WTC11 (cell line): ENCODE results near the gene TUBGCP2. TPM values are rescaled to one million over a fixed set of nuclear protein-coding genes. Genes with fewer than 3 reads are reported as not detected.

ENCODE experiments used
- AR ChIP-seq: fragments of 250-450 bp; sonication (Bioruptor Pico); IDR thresholded peaks from 2 replicates; pipeline ENCODE4 v1.9.0; 2021; ENCODE audit warnings: mild to moderate bottlenecking
- ATF6 ChIP-seq: sonication (generic); formaldehyde crosslinking; IDR thresholded peaks from 2 replicates; pipeline ENCODE4 v1.8.1; 2023; ENCODE audit warnings: mild to moderate bottlenecking, missing genetic modification reagents
- CDX4 ChIP-seq: fragments of 250-450 bp; sonication (Bioruptor Pico); IDR thresholded peaks from 2 replicates; pipeline ENCODE4 v1.9.0; 2021; ENCODE audit warnings: moderate library complexity, mild to moderate bottlenecking, inconsistent platforms, borderline replicate concordance
- CREM ChIP-seq: sonication (generic); formaldehyde crosslinking; IDR thresholded peaks from 2 replicates; pipeline ENCODE4 v1.8.1; 2022; ENCODE audit warnings: mild to moderate bottlenecking, missing genetic modification reagents, moderate library complexity
- E2F1 ChIP-seq: sonication (generic); formaldehyde crosslinking; IDR thresholded peaks from 2 replicates; pipeline ENCODE4 v1.8.0; 2022; ENCODE audit warnings: mild to moderate bottlenecking, missing genetic modification reagents
- E2F4 ChIP-seq: sonication (generic); formaldehyde crosslinking; IDR thresholded peaks from 2 replicates; pipeline ENCODE4 v1.8.1; 2022; ENCODE audit warnings: low read depth, mild to moderate bottlenecking, moderate library complexity, missing genetic modification reagents, borderline replicate concordance
- HMGA2 ChIP-seq: fragments of 250-450 bp; sonication (Bioruptor Pico); IDR thresholded peaks from 2 replicates; pipeline ENCODE4 v1.4.0; 2021; ENCODE audit warnings: mild to moderate bottlenecking, moderate library complexity
- IRF1 ChIP-seq: sonication (generic); formaldehyde crosslinking; IDR thresholded peaks from 2 replicates; pipeline ENCODE4 v1.8.0; 2023; ENCODE audit warnings: missing genetic modification reagents
- IRF2 ChIP-seq: sonication (generic); formaldehyde crosslinking; IDR thresholded peaks from 2 replicates; pipeline ENCODE4 v1.8.0; 2022; ENCODE audit warnings: low read depth, missing genetic modification reagents, borderline replicate concordance
- JAZF1 ChIP-seq: fragments of 250-450 bp; sonication (Bioruptor Pico); IDR thresholded peaks from 2 replicates; pipeline ENCODE4 v1.9.0; 2021; ENCODE audit warnings: moderate library complexity, mild to moderate bottlenecking, inconsistent platforms
- JUN ChIP-seq: sonication (generic); formaldehyde crosslinking; IDR thresholded peaks from 2 replicates; pipeline ENCODE4 v1.8.0; 2023; ENCODE audit warnings: mild to moderate bottlenecking, missing genetic modification reagents
- NFATC4 ChIP-seq: fragments of 250-450 bp; sonication (Bioruptor Pico); IDR thresholded peaks from 2 replicates; pipeline ENCODE4 v1.9.0; 2021; ENCODE audit warnings: mild to moderate bottlenecking
- PREB ChIP-seq: sonication (generic); formaldehyde crosslinking; IDR thresholded peaks from 2 replicates; pipeline ENCODE4 v1.8.1; 2022; ENCODE audit warnings: mild to moderate bottlenecking, missing genetic modification reagents, moderate library complexity, borderline replicate concordance
- SMAD3 ChIP-seq: sonication (generic); formaldehyde crosslinking; IDR thresholded peaks from 2 replicates; pipeline ENCODE4 v1.8.0; 2022; ENCODE audit warnings: missing genetic modification reagents, mild to moderate bottlenecking, borderline replicate concordance
- SMAD4 ChIP-seq: sonication (generic); formaldehyde crosslinking; IDR thresholded peaks from 2 replicates; pipeline ENCODE4 v1.8.0; 2022; ENCODE audit warnings: mild to moderate bottlenecking, missing genetic modification reagents
- SP1 ChIP-seq: sonication (generic); formaldehyde crosslinking; conservative IDR thresholded peaks from 2 replicates; pipeline ENCODE4 v1.8.1; 2022; ENCODE audit warnings: missing genetic modification reagents
- STAT6 ChIP-seq: sonication (generic); formaldehyde crosslinking; conservative IDR thresholded peaks from 2 replicates; pipeline ENCODE4 v1.8.1; 2023; ENCODE audit warnings: mild to moderate bottlenecking, low read depth, missing genetic modification reagents, moderate library complexity
- TCF7 ChIP-seq: sonication (generic); formaldehyde crosslinking; IDR thresholded peaks from 2 replicates; pipeline ENCODE4 v1.8.0; 2022; ENCODE audit warnings: mild to moderate bottlenecking, low read depth, missing genetic modification reagents, moderate library complexity
- TEAD1 ChIP-seq: sonication (generic); formaldehyde crosslinking; IDR thresholded peaks from 2 replicates; pipeline ENCODE4 v1.8.0; 2022; ENCODE audit warnings: mild to moderate bottlenecking, missing genetic modification reagents
- ZNF219 ChIP-seq: sonication (generic); formaldehyde crosslinking; IDR thresholded peaks from 2 replicates; pipeline ENCODE4 v1.8.0; 2023; ENCODE audit warnings: missing genetic modification reagents, mild to moderate bottlenecking, borderline replicate concordance
- ZNF232 ChIP-seq: sonication (generic); formaldehyde crosslinking; IDR thresholded peaks from 2 replicates; pipeline ENCODE4 v1.8.0; 2022; ENCODE audit warnings: mild to moderate bottlenecking, missing genetic modification reagents
- ZNF423 ChIP-seq: fragments of 250-450 bp; sonication (Bioruptor Pico); IDR thresholded peaks from 2 replicates; pipeline ENCODE4 v2.1.2; 2022; ENCODE audit warnings: mild to moderate bottlenecking, moderate library complexity
- ZNF671 ChIP-seq: fragments of 250-450 bp; sonication (Bioruptor Pico); IDR thresholded peaks from 2 replicates; pipeline ENCODE4 v1.8.0; 2021; ENCODE audit warnings: mild to moderate bottlenecking
- ZSCAN18 ChIP-seq: fragments of 250-450 bp; sonication (Bioruptor Pico); IDR thresholded peaks from 2 replicates; pipeline ENCODE4 v2.1.2; 2022; ENCODE audit warnings: mild to moderate bottlenecking, moderate library complexity
- total RNA-seq: library from RNA; stranded (reverse); gene quantifications from 3 replicates; pipeline ENCODE4 v1.2.3, GENCODE V29; 2021

The TUBGCP2 gene
- total RNA-seq, 1 experiment from 2014 or later, result 62.5 TPM

- TF ChIP-seq STAT6 (CRISPR knock-in tag) (no peak), JAZF1 (CRISPR knock-in tag) (no peak), JUN (CRISPR knock-in tag) (peak; percentile 75; the same call in 1 of the 2 replicates), SP1 (CRISPR knock-in tag) (no peak; the same call in 1 of the 2 replicates), CDX4 (CRISPR knock-in tag) (no peak), AR (CRISPR knock-in tag) (no peak), HMGA2 (CRISPR knock-in tag) (no peak), NFATC4 (CRISPR knock-in tag) (no peak), E2F1 (peak; percentile 93), PREB (CRISPR knock-in tag) (no peak), ZNF423 (0 out of 2 replicates have a peak, but pooled peaks have one; percentile 5), ATF6 (no peak), CREM (CRISPR knock-in tag) (no peak; the same call in 1 of the 2 replicates), E2F4 (CRISPR knock-in tag) (peak; percentile 55; the same call in 1 of the 2 replicates), ZNF671 (CRISPR knock-in tag) (no peak), SMAD4 (CRISPR knock-in tag) (peak; percentile 80), SMAD3 (0 out of 2 replicates have a peak, but pooled peaks have one; percentile 30), TCF7 (CRISPR knock-in tag) (0 out of 2 replicates have a peak, but pooled peaks have one; percentile 50), IRF2 (no peak), ZNF232 (CRISPR knock-in tag) (peak; percentile 72), TEAD1 (CRISPR knock-in tag) (peak; percentile 52; the same call in 1 of the 2 replicates), ZNF219 (CRISPR knock-in tag) (peak; percentile 87; the same call in 1 of the 2 replicates), ZSCAN18 (CRISPR knock-in tag) (no peak), IRF1 (CRISPR knock-in tag) (peak; percentile 82)
Observed at GRCh38 chr10:133237588-133238465, 70.8 kb downstream of the TUBGCP2 start, which contains the start of gene VENTX (continued).
